ENCODE measurements around the gene MPHOSPH9.

MPHOSPH9 gene

DNA sequence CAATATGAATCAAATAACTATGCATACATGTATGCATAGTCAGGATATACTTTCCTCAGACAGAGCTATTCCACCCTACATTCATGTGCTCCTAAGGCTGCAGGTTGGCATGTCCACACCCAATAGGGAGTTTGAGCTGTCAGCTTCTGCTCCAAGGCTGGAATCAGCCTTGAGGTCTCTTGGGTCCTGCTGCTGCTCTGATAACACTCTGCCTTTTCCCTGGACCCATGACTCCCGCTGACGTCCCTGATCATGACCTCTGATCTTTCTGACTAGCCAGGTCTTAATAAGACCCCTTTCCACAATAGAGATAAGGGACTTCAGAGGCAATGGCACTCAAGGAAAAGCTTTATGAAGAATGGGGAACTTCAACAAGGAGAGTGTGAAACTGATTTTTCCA, 87.7 kb downstream of the MPHOSPH9 start:
- Histone ChIP-seq H3K4me3 (ENCODE audit: low read depth, low read length) (no peak overlapping the region), H3K27me3 (ENCODE audit: control insufficient read depth, insufficient read depth, low read length) (peaks cover 12% of the 10 kb centered on the region), H3K4me1 (ENCODE audit: control insufficient read depth, insufficient read depth, low read length) (peaks cover 51% of the 10 kb centered on the region), H3K9me3 (ENCODE audit: control insufficient read depth, insufficient read depth, low read depth, low read length) (no peaks in the 10 kb centered on the region), H3K27ac (ENCODE audit: low read depth, low read length) (no peak overlapping the region), H3K36me3 (ENCODE audit: control insufficient read depth, insufficient read depth, low read length) (no peaks in the 10 kb centered on the region), H3K9ac (ENCODE audit: low read length) (no peak overlapping the region)

DNA sequence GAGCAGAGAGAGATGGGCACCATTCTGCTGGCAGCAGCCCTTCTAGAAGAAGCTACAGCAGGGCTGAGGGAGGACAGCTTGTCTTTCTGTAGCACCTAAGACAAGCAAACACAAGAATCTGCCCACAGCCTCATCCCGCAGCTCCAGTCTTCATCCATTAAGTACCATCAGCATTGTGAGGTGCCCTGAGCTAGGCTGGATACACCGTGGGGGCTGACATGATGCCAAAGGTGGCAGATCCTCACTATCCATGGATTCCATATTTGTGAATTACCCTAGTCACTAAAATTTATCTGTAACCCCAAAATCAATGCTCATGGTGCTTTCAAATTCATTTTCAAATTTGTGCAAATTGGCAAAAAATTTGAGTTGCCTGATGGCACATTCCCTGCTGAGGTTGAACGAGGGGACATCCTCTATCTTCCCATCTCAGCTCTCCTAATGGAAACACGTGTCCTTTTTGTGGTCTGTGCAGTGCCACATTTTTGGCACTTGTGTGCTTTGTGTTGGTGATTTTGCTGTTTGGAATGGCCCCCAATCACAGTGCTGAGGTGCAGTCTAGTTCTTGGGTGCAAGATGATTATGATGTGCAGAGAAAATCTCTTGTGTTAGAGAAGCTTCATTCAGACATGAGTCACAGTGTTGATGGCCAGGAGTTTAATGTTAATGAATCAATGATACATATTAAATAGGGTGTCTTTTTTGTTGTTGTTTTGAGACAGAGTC, 89.0 kb downstream of the MPHOSPH9 start:
- Histone ChIP-seq H3K36me3 (ENCODE audit: control insufficient read depth, insufficient read depth, low read length) (no peaks in the 10 kb centered on the region), H3K4me3 (ENCODE audit: low read depth, low read length) (no peak overlapping the region), H3K9me3 (ENCODE audit: control insufficient read depth, insufficient read depth, low read depth, low read length) (no peaks in the 10 kb centered on the region), H3K27ac (ENCODE audit: low read depth, low read length) (no peak overlapping the region), H3K27me3 (ENCODE audit: control insufficient read depth, insufficient read depth, low read length) (no peaks in the 10 kb centered on the region), H3K4me1 (ENCODE audit: control insufficient read depth, insufficient read depth, low read length) (peaks cover 49% of the 10 kb centered on the region), H3K9ac (ENCODE audit: low read length) (no peak overlapping the region)

DNA sequence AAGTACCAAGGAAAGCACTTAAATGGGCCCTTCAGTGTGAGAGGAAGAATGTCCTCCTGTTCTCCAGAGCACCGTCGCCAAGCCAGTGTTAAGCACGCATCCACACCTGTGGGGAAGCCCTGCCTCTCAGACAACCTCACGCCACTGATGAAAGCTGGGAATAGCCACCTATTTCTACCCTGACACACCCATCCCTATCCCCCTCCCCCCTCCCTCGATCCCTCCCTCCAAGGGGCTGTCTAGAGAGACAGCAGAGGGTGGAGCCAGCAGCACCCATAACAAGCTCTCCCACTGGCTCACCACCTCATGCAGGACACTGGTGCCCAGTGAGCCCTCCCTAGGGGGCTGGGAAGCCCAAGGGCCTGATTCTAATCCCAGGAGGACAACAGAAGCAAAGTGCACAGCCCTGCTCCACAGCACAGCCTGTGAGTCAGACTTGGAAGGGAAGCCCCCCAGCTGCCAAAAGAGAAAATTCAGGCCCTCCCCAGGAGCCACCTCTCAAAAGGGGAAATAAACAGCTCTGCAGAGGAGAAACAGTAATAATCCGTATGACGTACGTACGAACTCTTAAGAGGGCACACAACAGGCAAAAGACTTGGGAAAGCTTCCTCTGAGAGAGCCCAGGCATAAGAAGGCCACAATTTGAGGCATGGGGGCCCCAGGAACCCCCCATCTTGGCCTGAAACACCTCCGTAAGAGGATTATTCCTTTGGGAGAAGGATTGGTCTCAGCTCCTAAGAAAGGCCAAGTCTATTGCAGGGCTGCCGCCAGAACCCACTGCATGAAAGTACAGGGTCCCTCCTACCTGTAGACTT, 89.8 kb downstream of the MPHOSPH9 start:
- H3K4me3 ChIP-seq (ENCODE audit: low read depth, low read length), result no peak overlapping the region
- H3K27ac ChIP-seq (ENCODE audit: low read depth, low read length), result no peak overlapping the region
- no peak overlapping the region for H3K9ac ChIP-seq (ENCODE audit: low read length)
- H3K4me1 ChIP-seq (ENCODE audit: control insufficient read depth, insufficient read depth, low read length), result peaks cover 42% of the 10 kb centered on the region
- no peaks in the 10 kb centered on the region for H3K9me3 ChIP-seq (ENCODE audit: control insufficient read depth, insufficient read depth, low read depth, low read length)
- no peaks in the 10 kb centered on the region for H3K27me3 ChIP-seq (ENCODE audit: control insufficient read depth, insufficient read depth, low read length)
- H3K36me3 ChIP-seq (ENCODE audit: control insufficient read depth, insufficient read depth, low read length), result no peaks in the 10 kb centered on the region

DNA sequence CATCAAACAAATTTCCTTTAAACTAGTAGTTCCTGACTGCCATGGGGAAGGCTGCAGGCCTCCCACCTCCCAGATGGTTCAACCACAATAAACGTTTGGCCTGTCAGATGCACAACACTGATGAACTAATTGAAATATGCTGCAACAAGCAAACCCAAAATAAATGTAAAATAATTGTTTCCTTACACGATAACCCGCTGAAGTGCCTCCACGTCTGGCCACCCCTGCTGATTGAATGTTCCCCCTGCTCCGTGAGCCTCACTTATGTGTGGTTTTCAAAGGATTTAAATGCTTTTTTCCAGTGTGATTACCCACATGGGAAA, 90.5 kb downstream of the MPHOSPH9 start:
- H3K4me1 ChIP-seq (ENCODE audit: control insufficient read depth, insufficient read depth, low read length), result peaks cover 42% of the 10 kb centered on the region
- H3K36me3 ChIP-seq (ENCODE audit: control insufficient read depth, insufficient read depth, low read length), result no peaks in the 10 kb centered on the region
- no peak overlapping the region for H3K4me3 ChIP-seq (ENCODE audit: low read depth, low read length)
- H3K9ac ChIP-seq (ENCODE audit: low read length), result no peak overlapping the region
- no peaks in the 10 kb centered on the region for H3K27me3 ChIP-seq (ENCODE audit: control insufficient read depth, insufficient read depth, low read length)
- no peak overlapping the region for H3K27ac ChIP-seq (ENCODE audit: low read depth, low read length)
- H3K9me3 ChIP-seq (ENCODE audit: control insufficient read depth, insufficient read depth, low read depth, low read length), result no peaks in the 10 kb centered on the region

DNA sequence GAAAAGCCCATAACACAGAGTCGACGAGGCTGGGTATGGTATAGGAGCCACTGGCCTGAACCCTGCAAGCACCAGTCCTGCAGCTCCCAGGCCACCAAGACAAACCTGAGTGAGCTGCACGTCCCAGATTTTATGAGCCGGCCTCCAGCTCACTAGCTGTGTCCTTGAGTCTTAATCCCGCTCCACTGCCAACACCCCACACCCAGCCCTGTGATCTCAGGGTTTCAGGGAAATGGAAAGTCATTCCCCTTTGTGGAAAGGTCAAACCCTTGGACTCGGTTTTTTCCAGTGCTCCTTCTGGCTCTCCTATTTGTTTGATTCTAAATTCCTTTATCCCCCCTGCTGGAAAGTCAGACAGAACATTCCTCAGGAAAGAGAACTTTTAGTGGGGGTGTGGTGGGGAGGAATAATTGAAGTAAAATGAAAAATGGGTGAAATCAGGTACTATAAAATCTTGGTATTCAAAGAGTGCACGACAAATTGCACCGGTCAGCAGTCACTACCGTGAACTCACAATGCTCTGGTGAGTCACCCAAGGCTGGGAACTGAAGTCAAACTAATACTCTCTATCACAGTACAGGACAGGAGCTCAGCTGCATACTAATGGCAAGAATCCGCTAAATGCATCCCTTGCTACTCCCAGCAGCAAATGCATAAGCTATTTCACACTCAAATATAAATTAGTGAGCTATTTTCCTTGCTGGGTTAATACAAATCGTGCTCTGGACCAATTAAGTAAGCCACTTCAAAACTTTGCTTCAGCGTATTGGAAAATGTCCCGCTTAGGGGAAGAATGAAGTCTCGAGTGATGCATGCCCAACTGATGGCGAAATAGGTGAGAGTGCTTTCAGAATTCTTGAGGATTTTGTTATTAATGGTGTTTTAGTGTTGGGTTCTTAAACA, 91.1 kb downstream of the MPHOSPH9 start:
- Histone ChIP-seq H3K27me3 (ENCODE audit: control insufficient read depth, insufficient read depth, low read length) (no peaks in the 10 kb centered on the region), H3K4me1 (ENCODE audit: control insufficient read depth, insufficient read depth, low read length) (peaks cover 42% of the 10 kb centered on the region), H3K9me3 (ENCODE audit: control insufficient read depth, insufficient read depth, low read depth, low read length) (no peaks in the 10 kb centered on the region), H3K36me3 (ENCODE audit: control insufficient read depth, insufficient read depth, low read length) (no peaks in the 10 kb centered on the region), H3K9ac (ENCODE audit: low read length) (peak overlapping the region; percentile 4), H3K4me3 (ENCODE audit: low read depth, low read length) (no peak overlapping the region), H3K27ac (ENCODE audit: low read depth, low read length) (no peak overlapping the region; the same call in 1 of the 2 replicates)

DNA sequence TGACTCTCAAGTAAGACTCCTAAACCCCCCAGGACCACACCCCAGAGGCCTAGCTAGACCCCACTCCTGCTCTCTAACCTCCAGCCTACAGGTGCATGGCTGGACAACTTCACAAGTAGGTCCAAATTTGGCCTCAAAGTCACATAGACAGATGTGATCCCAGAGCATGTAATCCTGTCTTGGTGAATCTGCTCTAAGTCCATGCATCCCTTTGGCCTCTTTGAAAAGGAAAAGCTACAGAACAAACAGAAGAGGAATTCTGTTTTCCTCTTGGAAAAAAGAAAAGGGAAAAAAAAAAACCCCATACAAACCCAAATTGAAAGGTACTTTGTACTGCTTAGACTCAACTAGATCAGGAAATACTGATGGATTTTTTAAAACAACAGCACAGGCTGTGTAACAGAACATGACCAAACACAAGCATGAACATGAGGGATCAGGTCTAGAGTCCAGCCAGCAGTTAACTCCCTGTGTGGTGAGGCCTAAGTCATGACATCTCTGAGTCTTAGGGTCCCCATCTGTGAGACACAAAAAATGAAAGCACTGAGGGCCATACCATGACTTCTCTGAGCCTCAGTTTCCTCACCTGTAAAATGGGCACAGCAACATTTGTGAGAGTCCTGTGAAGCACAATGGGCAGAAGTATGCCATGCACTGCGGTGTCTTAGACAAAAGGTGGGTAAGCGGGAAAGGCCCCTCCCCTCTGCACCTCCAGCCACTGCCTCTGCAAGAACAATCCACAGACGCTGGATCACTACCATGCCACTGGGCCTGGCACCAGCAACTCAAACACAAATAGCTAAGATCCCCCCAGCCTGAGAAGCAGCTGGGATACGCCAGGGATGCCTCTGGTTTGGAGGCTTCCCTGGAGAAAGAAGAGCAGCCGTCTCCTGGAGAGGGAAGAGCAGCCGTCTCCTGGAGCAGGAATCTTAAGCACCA, 92.0 kb downstream of the MPHOSPH9 start:
- Histone ChIP-seq H3K36me3 (ENCODE audit: control insufficient read depth, insufficient read depth, low read length) (no peaks in the 10 kb centered on the region), H3K9ac (ENCODE audit: low read length) (peak overlapping the region; percentile 4), H3K4me1 (ENCODE audit: control insufficient read depth, insufficient read depth, low read length) (peaks cover 42% of the 10 kb centered on the region), H3K4me3 (ENCODE audit: low read depth, low read length) (no peak overlapping the region), H3K9me3 (ENCODE audit: control insufficient read depth, insufficient read depth, low read depth, low read length) (no peaks in the 10 kb centered on the region), H3K27ac (ENCODE audit: low read depth, low read length) (no peak overlapping the region; the same call in 1 of the 2 replicates), H3K27me3 (ENCODE audit: control insufficient read depth, insufficient read depth, low read length) (no peaks in the 10 kb centered on the region)

DNA sequence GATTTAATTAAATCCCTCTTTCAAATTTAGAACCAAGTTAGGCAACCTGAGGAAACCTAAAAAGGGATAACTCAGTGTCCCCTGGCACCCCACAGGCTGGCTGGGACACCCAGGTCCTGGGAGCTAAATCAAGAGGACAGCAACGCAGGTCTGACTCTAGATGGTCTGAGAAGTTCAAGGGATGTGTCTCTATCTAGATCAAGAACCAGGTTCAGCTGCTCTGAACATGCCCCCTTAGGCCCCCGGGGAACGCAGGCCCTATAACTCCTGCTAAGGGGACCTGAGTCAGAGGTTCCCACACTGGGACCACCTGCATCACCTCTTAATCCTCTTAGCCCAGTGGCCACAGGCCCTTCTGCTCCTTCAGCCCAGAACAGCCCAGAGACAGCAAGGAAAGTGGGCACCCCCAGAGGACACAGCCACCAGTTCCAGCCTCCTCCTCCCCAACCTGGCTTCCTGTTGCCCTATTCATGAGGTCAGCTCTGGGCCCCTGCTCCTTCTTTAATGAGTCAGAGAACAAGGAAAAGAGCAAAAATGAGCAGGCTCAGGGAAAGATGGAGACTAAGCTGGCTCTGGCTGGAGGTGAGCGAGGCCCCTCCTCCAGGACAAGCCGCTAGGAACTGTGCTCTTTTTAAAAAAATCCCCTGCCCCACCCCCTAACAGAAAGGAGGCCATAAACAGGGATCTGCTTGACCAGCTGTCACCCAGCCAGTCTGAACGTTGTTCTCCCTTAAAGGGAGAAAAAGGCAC, 92.8 kb downstream of the MPHOSPH9 start:
- no peaks in the 10 kb centered on the region for H3K36me3 ChIP-seq (ENCODE audit: control insufficient read depth, insufficient read depth, low read length)
- H3K27ac ChIP-seq (ENCODE audit: low read depth, low read length), result no peak overlapping the region
- H3K4me3 ChIP-seq (ENCODE audit: low read depth, low read length), result no peak overlapping the region
- H3K27me3 ChIP-seq (ENCODE audit: control insufficient read depth, insufficient read depth, low read length), result no peaks in the 10 kb centered on the region
- H3K9me3 ChIP-seq (ENCODE audit: control insufficient read depth, insufficient read depth, low read depth, low read length), result no peaks in the 10 kb centered on the region
- H3K9ac ChIP-seq (ENCODE audit: low read length), result no peak overlapping the region
- peaks cover 42% of the 10 kb centered on the region for H3K4me1 ChIP-seq (ENCODE audit: control insufficient read depth, insufficient read depth, low read length)

DNA sequence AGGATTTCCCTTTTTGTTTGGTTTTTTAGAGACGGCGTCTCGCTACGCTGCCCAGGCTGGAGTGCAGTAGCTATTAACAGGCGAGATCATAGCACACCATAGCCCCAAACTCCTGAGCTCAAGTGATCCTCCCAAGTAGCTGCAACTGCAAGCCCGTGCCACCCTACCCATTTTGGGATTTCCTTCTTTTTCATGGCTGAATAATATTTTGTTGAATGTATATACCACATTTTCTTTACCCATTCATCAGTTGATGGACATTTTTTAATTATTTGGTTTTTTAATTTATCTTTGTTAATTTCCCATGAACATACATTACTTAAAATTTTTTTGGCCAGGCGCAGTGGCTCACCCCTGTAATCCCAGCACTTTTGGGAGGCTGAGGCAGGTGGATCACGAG, 97.3 kb downstream of the MPHOSPH9 start:
- Histone ChIP-seq H3K4me1 (ENCODE audit: control insufficient read depth, insufficient read depth, low read length) (peaks cover 26% of the 10 kb centered on the region), H3K27me3 (ENCODE audit: control insufficient read depth, insufficient read depth, low read length) (no peaks in the 10 kb centered on the region), H3K27ac (ENCODE audit: low read depth, low read length) (no peak overlapping the region), H3K9me3 (ENCODE audit: control insufficient read depth, insufficient read depth, low read depth, low read length) (no peaks in the 10 kb centered on the region), H3K4me3 (ENCODE audit: low read depth, low read length) (no peak overlapping the region), H3K36me3 (ENCODE audit: control insufficient read depth, insufficient read depth, low read length) (no peaks in the 10 kb centered on the region), H3K9ac (ENCODE audit: low read length) (no peak overlapping the region)

DNA sequence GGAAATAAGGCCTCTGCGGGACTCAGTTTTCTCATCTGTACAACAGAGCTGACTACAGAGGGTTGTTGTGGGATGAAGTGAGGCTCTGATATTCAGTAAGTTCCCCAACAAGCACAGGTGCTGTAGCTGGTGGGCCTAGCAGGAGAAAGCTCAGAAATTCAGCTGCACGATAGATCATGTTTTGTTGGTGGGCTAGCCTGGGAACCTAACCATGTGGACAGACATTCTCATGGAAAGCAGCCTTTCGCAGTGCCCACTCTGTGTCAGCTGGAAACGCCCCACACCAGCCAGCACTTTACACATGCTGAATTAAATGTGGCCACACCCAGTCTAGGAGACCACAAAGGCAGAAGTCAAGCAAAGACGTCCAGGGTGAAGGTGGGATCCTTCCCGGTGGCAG, 98.1 kb downstream of the MPHOSPH9 start:
- H3K36me3 ChIP-seq (ENCODE audit: control insufficient read depth, insufficient read depth, low read length), result no peaks in the 10 kb centered on the region
- peaks cover 20% of the 10 kb centered on the region; the same call in 1 of the 2 replicates for H3K4me1 ChIP-seq (ENCODE audit: control insufficient read depth, insufficient read depth, low read length)
- H3K4me3 ChIP-seq (ENCODE audit: low read depth, low read length), result no peak overlapping the region
- H3K9me3 ChIP-seq (ENCODE audit: control insufficient read depth, insufficient read depth, low read depth, low read length), result no peaks in the 10 kb centered on the region
- no peak overlapping the region for H3K27ac ChIP-seq (ENCODE audit: low read depth, low read length)
- no peaks in the 10 kb centered on the region for H3K27me3 ChIP-seq (ENCODE audit: control insufficient read depth, insufficient read depth, low read length)
- no peak overlapping the region for H3K9ac ChIP-seq (ENCODE audit: low read length)

DNA sequence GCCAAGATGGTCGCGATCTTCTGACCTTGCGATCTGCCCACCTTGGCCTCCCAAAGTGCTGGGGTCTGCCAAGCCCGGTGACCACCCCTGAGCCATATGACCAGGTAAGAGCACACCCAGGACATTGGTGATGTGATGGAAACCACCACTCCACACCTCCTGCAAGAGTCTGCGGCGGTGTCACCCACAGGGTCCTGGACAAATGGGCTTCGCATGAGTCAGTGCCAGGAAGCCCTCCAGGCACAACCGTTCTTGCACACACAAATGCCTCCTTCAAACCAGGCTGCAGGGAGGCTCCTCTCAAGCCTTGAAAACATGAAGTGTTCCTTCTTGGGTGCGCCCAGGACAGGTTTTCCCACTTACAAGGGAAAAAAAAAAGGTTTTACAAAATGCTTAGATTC, 98.7 kb downstream of the MPHOSPH9 start:
- Histone ChIP-seq H3K4me3 (ENCODE audit: low read depth, low read length) (no peak overlapping the region), H3K36me3 (ENCODE audit: control insufficient read depth, insufficient read depth, low read length) (no peaks in the 10 kb centered on the region), H3K27ac (ENCODE audit: low read depth, low read length) (no peak overlapping the region), H3K9me3 (ENCODE audit: control insufficient read depth, insufficient read depth, low read depth, low read length) (no peaks in the 10 kb centered on the region), H3K27me3 (ENCODE audit: control insufficient read depth, insufficient read depth, low read length) (no peaks in the 10 kb centered on the region), H3K4me1 (ENCODE audit: control insufficient read depth, insufficient read depth, low read length) (peaks cover 14% of the 10 kb centered on the region; the same call in 1 of the 2 replicates), H3K9ac (ENCODE audit: low read length) (no peak overlapping the region)
